ENCODE results near the gene ZFYVE16. TPM values are rescaled to one million over a fixed set of nuclear protein-coding genes. Genes with fewer than 3 reads are reported as not detected.

ZFYVE16 gene
- total RNA-seq, 1 experiment from 2014 or later: 21.9 TPM

- Mint-ChIP-seq H3K36me3 (ENCODE audit: insufficient read depth in 1 of 3, low read depth in 3 of 3) (peaks cover 13 to 51% (median 41%) of the 10 kb centered on the region in 3 experiments; a peak in 6 of 7 replicates), H3K27me3 (ENCODE audit: low read depth) (no peaks in the 10 kb centered on the region), H3K4me3 (no peak overlapping the region), H3K9me3 (no peaks in the 10 kb centered on the region), H3K27ac (no peak overlapping the region), H3K4me1 (peaks cover 3 to 6% of the 10 kb centered on the region in 2 experiments; a peak in 2 of 4 replicates)
- Histone ChIP-seq H3K18ac (ENCODE audit: insufficient read length, low read depth, low read length) (no peak overlapping the region), H2BK20ac (ENCODE audit: low read depth, low read length, poor library complexity, severe bottlenecking) (no peak overlapping the region), H3K56ac (ENCODE audit: insufficient read length, low read depth, low read length) (no peak overlapping the region), H3K9me3 (ENCODE audit: control insufficient read depth, low read depth, low read length) (no peaks in the 10 kb centered on the region), H3K4me1 (ENCODE audit: insufficient read depth, low read length) (no peaks in the 10 kb centered on the region), H4K91ac (ENCODE audit: insufficient read length, low read depth, low read length) (no peak overlapping the region), H4K5ac (ENCODE audit: insufficient read length, low read depth, low read length) (no peak overlapping the region), H2BK15ac (ENCODE audit: low read depth, low read length) (no peak overlapping the region), H3K23ac (ENCODE audit: insufficient read length, low read depth, low read length) (no peak overlapping the region), H3K4me2 (ENCODE audit: insufficient read depth, insufficient read length, low read length) (no peak overlapping the region), H2BK12ac (ENCODE audit: insufficient read length, low read depth, low read length) (no peak overlapping the region), H3K23me2 (ENCODE audit: insufficient read length, low read depth, low read length, poor library complexity, severe bottlenecking) (no peaks in the 10 kb centered on the region), H3T11ph (ENCODE audit: low read length) (no peak overlapping the region), H3K9ac (ENCODE audit: extremely low read depth, insufficient read length, low read length) (no peak overlapping the region), H2AK5ac (ENCODE audit: insufficient read length, low read length) (no peak overlapping the region), H3K14ac (ENCODE audit: insufficient read depth, low read length) (no peak overlapping the region), H3K27ac (ENCODE audit: insufficient read length, low read depth, low read length) (no peak overlapping the region), H4K8ac (replicated peaks; ENCODE audit: insufficient read length, low read depth, low read length) (no peak overlapping the region), H4K20me1 (ENCODE audit: control insufficient read depth, insufficient read depth, insufficient read length) (no peaks in the 10 kb centered on the region), H3K27me3 (ENCODE audit: insufficient read depth, low read length) (no peaks in the 10 kb centered on the region), H2AFZ (ENCODE audit: low read length) (no peak overlapping the region), H2BK120ac (ENCODE audit: low read depth, low read length, poor library complexity, severe bottlenecking) (no peak overlapping the region), H3K4ac (ENCODE audit: low read depth, low read length) (no peak overlapping the region), H2BK5ac (ENCODE audit: insufficient read length, low read length) (no peak overlapping the region), H3K79me2 (ENCODE audit: insufficient read depth, low read length) (no peaks in the 10 kb centered on the region), H3K79me1 (ENCODE audit: insufficient read depth, low read depth, low read length, poor library complexity, severe bottlenecking) (no peaks in the 10 kb centered on the region)
- TF ChIP-seq CTCF (conservative IDR thresholded peaks at IDR 0.05): no peak
- DNase-seq: no peak
- WGBS (ENCODE audit: extremely low coverage, insufficient read length, low lambda C conversion rate): no CpG with 5 or more reads among the region's 4 CpGs
These were observed 30.9 kb downstream of the ZFYVE16 start for GRCh38 chr5:80438739-80439138.

Data from H9 (cell line).